ENCODE measurements around the gene EXOG. TPM values are rescaled to one million over a fixed set of nuclear protein-coding genes. Genes with fewer than 3 reads are reported as not detected.

The EXOG gene
- total and polyA plus RNA-seq, 10 of the 15 experiments (the other 5 are each of a cell fraction or from before 2014, with no cell fraction given), result 7.8 to 20.9 (median 19.6) TPM

DNA sequence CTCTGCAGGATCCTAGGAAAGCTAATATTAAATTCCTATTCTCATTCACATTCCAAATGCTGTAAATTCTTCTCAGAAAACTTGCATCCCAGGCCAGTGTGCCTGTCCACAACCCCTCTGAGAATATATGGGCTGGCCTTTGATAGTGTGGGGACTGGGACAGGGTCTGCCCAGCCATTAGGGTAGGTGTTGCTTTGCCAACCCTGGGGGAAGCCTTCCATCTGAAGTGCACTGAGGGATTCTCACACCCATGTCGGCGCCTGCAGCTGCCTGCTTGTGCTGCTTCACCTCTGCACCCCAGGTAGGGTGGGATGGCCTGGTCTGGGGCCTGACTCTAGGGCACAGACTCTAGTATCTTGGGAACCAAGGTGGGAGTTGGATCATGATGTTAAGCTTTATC is 15.2 kb upstream of the EXOG start:
- H2AFZ ChIP-seq (ENCODE audit: control insufficient read depth, low read depth, low read length), result no peak overlapping the region
- in situ Hi-C loops (cut with MboI) (loop anchor here (5.0 kb wide), 2 partner anchors 134 to 364 kb away; partner anchors contain the start of gene XYLB), intact Hi-C loops (cut with micrococcal nuclease; ENCODE audit: unreplicated experiment) (loop anchor here (1.0 to 5.0 kb wide), 3 partner anchors 114 to 477 kb away; no protein-coding TSS in a partner anchor)
- no peaks in the 10 kb centered on the region for H3K4me1 ChIP-seq (ENCODE audit: control insufficient read depth, insufficient read depth, low read length)
- ChIA-PET POLR2A (interaction anchor here (0.6 kb wide), 1 partner anchor 504 kb away, joined by 4 read pairs; no protein-coding TSS in a partner anchor), SMC1A (ENCODE audit: uncharacterized antibody, unreplicated experiment) (interaction anchor here (1.1 to 3.4 kb wide), 5 partner anchors 132 to 506 kb away, joined by 3 to 30 read pairs (median 4); partner anchors contain the start of gene XYLB), CTCF (interaction anchor here (0.7 to 6.2 kb wide), 25 partner anchors 9 to 506 kb away, joined by 3 to 55 read pairs (median 5); partner anchors contain the start of genes EXOG and XYLB), RAD21 (ENCODE audit: unreplicated experiment) (interaction anchor here (0.7 to 3.0 kb wide), 4 partner anchors 25 to 507 kb away, joined by 3 to 18 read pairs (median 4); partner anchors contain the start of gene XYLB)
- H3K4me2 ChIP-seq (ENCODE audit: control insufficient read depth, insufficient read depth), result no peak overlapping the region
- no peak for ATAC-seq
- no peak for TF ChIP-seq TARDBP (IDR thresholded peaks at IDR 0.05; ENCODE audit: borderline replicate concordance)
- TF ChIP-seq, protein P1, sequence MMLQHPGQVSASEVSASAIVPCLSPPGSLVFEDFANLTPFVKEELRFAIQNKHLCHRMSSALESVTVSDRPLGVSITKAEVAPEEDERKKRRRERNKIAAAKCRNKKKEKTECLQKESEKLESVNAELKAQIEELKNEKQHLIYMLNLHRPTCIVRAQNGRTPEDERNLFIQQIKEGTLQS (IDR thresholded peaks at IDR 0.05; ENCODE audit: borderline replicate concordance, extremely low read depth, low read depth, low read length), result no peak
- no peak for TF ChIP-seq KDM1A (IDR thresholded peaks at IDR 0.05; ENCODE audit: borderline replicate concordance)
- TF ChIP-seq MTA2 (IDR thresholded peaks at IDR 0.05; ENCODE audit: low read depth), result no peak
- TF ChIP-seq NR2C1 (IDR thresholded peaks at IDR 0.05), result no peak
- no peak for TF ChIP-seq ATF7 (IDR thresholded peaks at IDR 0.05; ENCODE audit: low read depth)
- no peak for TF ChIP-seq ZNF207 (IDR thresholded peaks at IDR 0.05; ENCODE audit: borderline replicate concordance)
- TF ChIP-seq NFXL1 (IDR thresholded peaks at IDR 0.05; ENCODE audit: borderline replicate concordance), result no peak
- TF ChIP-seq JUND (IDR thresholded peaks at IDR 0.05; ENCODE audit: low read depth, low read length), result no peak
- TF ChIP-seq, protein P2, sequence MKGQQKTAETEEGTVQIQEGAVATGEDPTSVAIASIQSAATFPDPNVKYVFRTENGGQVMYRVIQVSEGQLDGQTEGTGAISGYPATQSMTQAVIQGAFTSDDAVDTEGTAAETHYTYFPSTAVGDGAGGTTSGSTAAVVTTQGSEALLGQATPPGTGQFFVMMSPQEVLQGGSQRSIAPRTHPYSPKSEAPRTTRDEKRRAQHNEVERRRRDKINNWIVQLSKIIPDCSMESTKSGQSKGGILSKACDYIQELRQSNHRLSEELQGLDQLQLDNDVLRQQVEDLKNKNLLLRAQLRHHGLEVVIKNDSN (IDR thresholded peaks at IDR 0.05; ENCODE audit: borderline replicate concordance, extremely low read length, insufficient read depth, low read depth, low read length), result no peak
- H3K36me3 ChIP-seq (ENCODE audit: control insufficient read depth in 2 of 2, insufficient read depth in 2 of 2, low read length in 1 of 2), result peaks cover 4 to 10% of the 10 kb centered on the region in 2 experiments; a peak in 3 of 4 replicates
- H3K27ac ChIP-seq (ENCODE audit: control insufficient read depth, insufficient read depth), result no peak overlapping the region
- 82% methylated on average over 2 of the region's 2 CpGs for WGBS (ENCODE audit: insufficient coverage, insufficient replicate concordance, low lambda C conversion rate, missing lambda C conversion rate)
- FAIRE-seq, result no peak
- H3K79me2 ChIP-seq (ENCODE audit: control insufficient read depth, insufficient read depth, low read length), result no peaks in the 10 kb centered on the region
- no peaks in the 10 kb centered on the region for H3K9me3 ChIP-seq (replicated peaks; ENCODE audit: control insufficient read depth, insufficient read depth, low read length)
- no TSS peak for BruUV-seq (replicated peaks)
- no peaks in the 10 kb centered on the region for H3K27me3 ChIP-seq (replicated peaks in 1 of 2; ENCODE audit: control insufficient read depth in 2 of 2, insufficient read depth in 2 of 2, low read length in 1 of 2)
- no peak for DNase-seq (ENCODE audit: low read depth, low spot score)
- H3K4me3 ChIP-seq, result no peak overlapping the region
- H3K9ac ChIP-seq (ENCODE audit: control insufficient read depth, insufficient read depth, low read length), result no peak overlapping the region
- no peaks in the 10 kb centered on the region for H4K20me1 ChIP-seq (ENCODE audit: control insufficient read depth, insufficient read depth)
